DMS53 treated with DMSO at 0.1 percent for 48 hours (cell line): ENCODE data around the gene BRD7.
A peak's percentile ranks its signal among the peaks of the same experiment; 100 is the strongest.

Experiments
- DNase-seq: peaks from one replicate; lab custom pipeline; 2025; ENCODE audit not compliant: unreplicated experiment; lab: John Stamatoyannopoulos, UW

BRD7 gene

GRCh38 chr16:50275428-50276325, 93.1 kb downstream of the BRD7 start:
- no peak for DNase-seq

GRCh38 chr16:50275098-50275415, 93.7 kb downstream of the BRD7 start:
- DNase-seq = no peak

- DNase-seq = no peak
Observed at GRCh38 chr16:50274326-50275097, 94.3 kb downstream of the BRD7 start.

- no peak for DNase-seq
Observed at GRCh38 chr16:50273888-50274325, 94.9 kb downstream of the BRD7 start.

GRCh38 chr16:50273382-50273690, 95.5 kb downstream of the BRD7 start:
- DNase-seq = no peak

- DNase-seq = no peak
Observed at GRCh38 chr16:50272687-50273381, 96.0 kb downstream of the BRD7 start.

- no peak for DNase-seq
Observed at GRCh38 chr16:50272111-50272571, 96.6 kb downstream of the BRD7 start.

- no peak for DNase-seq
Observed at GRCh38 chr16:50271148-50272041, 97.4 kb downstream of the BRD7 start.

- DNase-seq = no peak
Observed at GRCh38 chr16:50270510-50271147, 98.2 kb downstream of the BRD7 start.

GRCh38 chr16:50269769-50270509, 98.8 kb downstream of the BRD7 start:
- no peak for DNase-seq

GRCh38 chr16:50269061-50269705, 99.6 kb downstream of the BRD7 start:
- no peak for DNase-seq

GRCh38 chr16:50268352-50268751, 100.4 kb downstream of the BRD7 start:
- no peak for DNase-seq

GRCh38 chr16:50267651-50268050, 101.1 kb downstream of the BRD7 start:
- no peak for DNase-seq

GRCh38 chr16:50267151-50267631, 101.6 kb downstream of the BRD7 start:
- DNase-seq = no peak

- DNase-seq = peak; percentile 54
Observed at GRCh38 chr16:50266337-50267091, 102.3 kb downstream of the BRD7 start, which contains the start of gene ADCY7. Gene ADCY7, plus strand, starts transcription at chr16:50266551. Its CDS starts 21,629 bp downstream, at chr16:50288180.
